ENCODE results near the gene ZNF775.

The ZNF775 gene

GRCh38 chr7:150402671-150403321 is 23.7 kb downstream of the ZNF775 start:
- no peak for FAIRE-seq

- no peak for FAIRE-seq
These were observed 24.4 kb downstream of the ZNF775 start for GRCh38 chr7:150403376-150404171.

GRCh38 chr7:150404172-150404804 is 25.2 kb downstream of the ZNF775 start:
- no peak for FAIRE-seq

DNA sequence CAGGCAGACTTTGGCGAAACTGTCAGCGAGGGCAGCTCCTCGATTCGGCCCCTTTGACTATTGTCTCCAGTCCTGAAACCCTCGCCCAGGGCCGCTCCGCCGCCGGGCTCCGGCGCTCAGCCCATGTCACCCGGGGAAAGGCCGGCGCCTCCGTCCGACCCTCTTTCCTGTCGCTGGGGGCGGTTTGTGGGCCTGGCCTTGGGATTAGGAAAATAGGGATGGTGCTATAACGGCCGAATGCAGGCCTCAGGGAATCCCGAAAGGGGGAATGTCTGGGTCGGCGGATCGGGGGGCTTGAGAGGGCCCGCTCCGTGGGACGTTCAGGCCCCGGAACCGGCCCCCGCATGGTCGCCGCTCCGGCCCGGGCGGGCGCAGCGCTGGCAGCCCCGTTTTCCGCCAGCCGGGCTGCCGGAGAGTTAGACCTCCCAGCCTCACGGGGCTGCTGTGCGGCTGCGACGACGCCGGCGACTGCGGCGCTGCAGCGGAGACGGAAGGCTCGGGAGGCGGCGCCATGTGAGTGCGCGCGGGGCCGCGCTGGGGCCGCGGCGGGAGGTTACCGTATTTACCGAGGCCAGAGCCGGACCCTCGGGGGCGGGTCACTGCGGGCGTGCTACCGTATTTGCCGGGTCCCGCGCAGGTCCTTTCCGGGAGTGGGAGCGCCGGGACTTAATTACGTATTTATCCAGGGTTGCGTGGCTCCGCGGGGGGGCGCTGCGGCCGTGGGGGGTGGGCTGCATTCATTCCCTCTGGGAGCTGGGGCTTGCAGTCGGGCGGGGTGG is 25.9 kb downstream of the ZNF775 start:
- FAIRE-seq, result no peak

DNA sequence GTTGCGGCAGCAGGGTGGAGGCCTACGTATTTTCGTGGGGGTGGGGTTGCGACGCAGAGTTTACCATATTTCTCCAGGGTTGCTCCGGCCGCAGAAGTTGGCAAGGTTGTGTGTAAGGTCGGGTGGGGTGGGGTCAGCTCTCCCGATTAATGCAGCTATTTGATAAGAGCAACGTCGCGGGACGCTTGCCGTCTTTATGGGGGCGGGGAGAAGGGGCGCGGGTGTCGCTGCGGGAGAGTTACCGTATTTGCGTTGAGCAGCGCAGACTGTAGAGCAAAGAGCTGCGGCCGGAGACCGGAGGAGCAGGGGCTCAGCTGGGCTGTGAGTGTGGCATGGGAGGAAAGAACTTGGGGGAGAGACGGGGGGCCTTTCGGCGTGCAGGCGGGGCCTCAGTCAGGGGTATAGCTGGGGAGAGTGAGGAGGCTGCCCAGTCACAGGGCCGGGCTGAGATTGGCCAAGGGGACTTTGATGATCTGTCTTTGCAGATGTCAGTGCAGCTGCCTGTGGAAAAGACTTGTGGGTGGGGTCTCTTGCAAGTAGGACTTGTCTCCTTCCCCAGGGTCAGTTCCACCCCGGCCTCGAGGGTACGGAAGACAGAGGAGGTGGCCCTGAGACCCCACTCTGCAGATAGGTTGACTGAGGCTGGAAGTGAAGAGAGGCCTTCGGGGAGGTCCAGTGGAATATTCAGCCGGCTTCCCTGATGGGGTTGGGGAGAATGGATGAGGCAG is 26.6 kb downstream of the ZNF775 start:
- FAIRE-seq, result no peak

DNA sequence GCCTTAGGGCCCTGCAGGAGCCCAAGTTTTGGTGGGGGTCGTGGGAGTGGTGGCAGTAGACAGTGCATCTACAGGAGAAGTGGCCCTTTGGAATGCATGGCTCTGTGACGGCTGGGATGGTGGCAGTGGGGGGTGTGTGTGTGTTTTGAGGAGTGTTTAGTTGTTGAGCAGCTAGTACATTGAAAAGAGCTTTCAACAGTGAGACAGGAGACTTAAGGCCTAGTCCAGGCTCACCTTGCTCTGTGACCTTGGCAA is 27.1 kb downstream of the ZNF775 start:
- FAIRE-seq, result no peak

DNA sequence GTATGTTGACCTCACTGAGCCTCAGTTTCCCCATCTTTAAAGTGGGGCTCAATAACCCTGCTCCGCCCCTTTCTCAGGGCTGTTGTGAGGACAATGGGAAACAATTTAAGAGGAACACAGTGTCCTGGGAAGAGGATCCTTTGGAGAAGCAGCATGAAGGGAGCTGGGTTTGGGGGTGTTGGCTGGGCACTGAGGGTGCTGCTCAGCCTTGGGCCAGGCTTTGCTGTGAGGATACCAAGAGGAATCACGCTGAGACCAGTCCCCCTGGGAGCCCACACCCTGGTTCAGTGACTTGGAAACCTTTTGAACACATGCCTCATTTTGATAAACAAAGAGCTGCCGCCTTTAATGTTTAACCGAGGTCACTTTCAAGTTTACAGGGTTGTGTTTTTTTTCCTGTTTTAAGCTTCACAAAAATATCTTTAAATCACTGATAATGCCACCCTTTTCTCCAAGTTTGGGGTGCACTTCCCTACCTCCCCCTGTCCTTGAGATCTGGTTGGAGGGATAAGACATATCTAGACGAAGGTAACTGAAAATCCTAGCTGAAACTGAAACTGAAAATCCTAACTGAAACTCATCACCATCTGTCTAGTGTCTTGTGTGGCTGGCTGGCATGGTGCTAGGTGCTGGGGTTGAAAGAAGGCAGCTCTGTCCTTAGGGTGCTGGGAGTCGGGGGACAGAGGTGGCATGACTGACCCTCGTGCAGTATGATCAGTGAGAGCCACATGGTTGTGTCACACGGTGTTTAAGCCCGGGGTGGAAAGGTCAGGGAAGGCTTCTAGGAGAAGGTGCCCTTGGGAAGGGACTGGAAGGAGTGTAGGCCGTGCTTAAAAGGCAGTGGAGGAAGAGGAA is 27.7 kb downstream of the ZNF775 start:
- no peak for FAIRE-seq

DNA sequence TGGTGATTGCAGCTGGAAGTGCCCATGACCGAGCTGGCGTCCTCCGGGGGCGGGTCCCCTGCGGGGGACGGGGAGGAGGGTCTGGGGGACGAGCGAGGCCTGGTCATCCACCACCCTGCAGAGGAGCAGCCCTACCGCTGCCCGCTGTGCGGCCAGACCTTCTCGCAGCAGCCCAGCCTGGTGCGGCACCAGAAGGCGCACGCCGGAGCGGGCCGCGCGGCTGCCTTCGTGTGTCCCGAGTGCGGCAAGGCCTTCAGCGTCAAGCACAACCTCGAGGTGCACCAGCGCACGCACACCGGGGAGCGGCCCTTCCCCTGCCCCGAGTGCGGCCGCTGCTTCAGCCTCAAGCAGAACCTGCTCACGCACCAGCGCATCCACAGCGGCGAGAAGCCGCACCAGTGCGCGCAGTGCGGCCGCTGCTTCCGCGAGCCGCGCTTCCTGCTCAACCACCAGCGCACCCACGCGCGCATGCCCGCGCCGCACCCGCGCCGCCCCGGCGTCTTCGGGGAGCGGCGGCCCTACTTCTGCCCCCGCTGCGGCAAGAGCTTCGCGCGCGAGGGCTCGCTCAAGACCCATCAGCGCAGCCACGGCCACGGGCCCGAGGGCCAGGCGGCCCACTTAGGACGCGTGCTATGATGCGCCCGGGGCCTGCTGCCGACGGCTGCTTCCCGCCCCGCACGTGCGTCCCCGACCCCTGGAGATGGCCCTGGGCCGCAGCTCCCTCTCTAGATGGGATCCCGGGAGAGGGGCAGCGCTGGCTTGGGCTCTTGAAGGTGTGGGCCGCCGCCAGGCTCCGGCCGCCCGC is 28.7 kb downstream of the ZNF775 start:
- FAIRE-seq, result no peak

- no peak for FAIRE-seq
These were observed 29.5 kb downstream of the ZNF775 start for GRCh38 chr7:150408393-150409299.

- no peak for FAIRE-seq
These were observed 30.3 kb downstream of the ZNF775 start for GRCh38 chr7:150409300-150410030.

- no peak for FAIRE-seq
These were observed 31.0 kb downstream of the ZNF775 start for GRCh38 chr7:150410131-150410530.

DNA sequence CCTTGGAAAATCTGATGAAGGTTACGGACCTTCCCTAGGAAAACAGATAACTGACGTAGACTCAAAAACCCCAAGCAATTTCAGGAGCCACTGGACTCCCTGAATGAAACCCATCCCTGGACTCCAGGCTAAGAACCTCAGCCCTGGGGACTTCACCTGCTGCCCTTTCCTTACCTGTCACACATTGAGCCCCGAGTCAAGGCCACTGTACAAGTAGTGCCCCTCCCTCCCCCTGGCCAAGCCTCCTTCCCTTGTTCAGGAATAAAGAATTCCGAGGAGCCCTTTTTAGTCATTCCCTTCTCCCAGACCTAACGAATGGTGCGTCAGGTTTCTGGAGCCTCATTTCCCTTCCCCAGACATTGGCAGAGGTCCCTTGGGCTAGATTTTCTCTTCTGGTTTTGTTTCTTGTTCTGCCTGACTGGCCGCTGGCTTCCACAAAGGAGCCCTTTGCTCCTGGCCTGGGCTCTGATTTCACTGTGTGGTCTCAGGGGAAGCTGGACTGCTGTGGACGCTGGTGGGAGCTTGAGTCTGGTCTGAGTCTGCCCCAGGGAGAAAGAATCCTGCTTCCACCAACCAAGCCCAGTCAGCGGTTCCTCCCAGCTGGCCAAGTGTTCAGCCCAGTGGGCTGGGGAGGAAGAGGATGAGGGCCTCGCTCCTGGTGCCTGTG is 31.7 kb downstream of the ZNF775 start:
- FAIRE-seq, result no peak

- no peak for FAIRE-seq
These were observed 32.5 kb downstream of the ZNF775 start for GRCh38 chr7:150411606-150412005.

- no peak for FAIRE-seq
These were observed 32.9 kb downstream of the ZNF775 start for GRCh38 chr7:150412016-150412415.

GRCh38 chr7:150412518-150413488 is 33.7 kb downstream of the ZNF775 start:
- FAIRE-seq, result no peak

DNA sequence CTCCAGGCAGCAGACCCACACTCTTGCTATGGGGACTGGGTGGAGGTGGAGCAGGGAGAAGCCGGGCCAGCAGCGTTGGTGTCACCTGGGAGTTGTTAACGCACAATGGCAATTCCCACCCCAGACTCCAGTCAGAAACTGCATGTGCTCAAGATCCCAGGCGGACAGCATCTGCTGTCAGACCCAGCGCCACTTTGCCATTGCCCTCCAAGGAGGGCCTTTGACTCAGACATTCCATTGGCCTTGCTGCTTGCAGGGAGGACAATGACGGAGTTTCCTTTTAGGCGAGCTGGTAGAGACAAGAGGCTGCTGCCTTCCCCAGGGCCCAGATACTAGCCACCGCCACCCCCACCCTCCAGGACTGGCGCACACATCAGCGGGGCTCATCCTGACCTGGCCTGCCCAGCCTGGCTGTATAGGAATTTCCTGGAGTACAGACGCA is 34.5 kb downstream of the ZNF775 start:
- FAIRE-seq, result no peak

All from A204.1 (cell line).